BJ (cell line): Measurements from ENCODE around the gene HBM. TPM values are rescaled to one million over a fixed set of nuclear protein-coding genes. Genes with fewer than 3 reads are reported as not detected.

ENCODE experiments used
- CTCF ChIA-PET: fragments of 350-600 bp; formaldehyde crosslinking; extraction: SDS; loops from one replicate; lab custom pipeline; 2021; ENCODE audit warnings: antibody characterized with exemption, inconsistent platforms; lab: Yijun Ruan, JAX
- POLR2A ChIA-PET: fragments of 300-600 bp; sonication (Branson Sonifier 250); formaldehyde crosslinking; extraction: SDS; loops from one replicate; lab custom pipeline; 2021; ENCODE audit warnings: antibody characterized with exemption; lab: Charles Lee
- DNase-seq: peaks from one replicate; pipeline ENCODE4 v3.0.0-alpha.2; 2011; ENCODE audit warnings: low read depth
- H3K27me3 ChIP-seq: 2 replicates; pipeline ENCODE4 v1.6.0; 2011; ENCODE audit warnings: low read length; ENCODE audit not compliant: control insufficient read depth, insufficient read depth
- H3K36me3 ChIP-seq: 2 replicates; pipeline ENCODE4 v1.5.1; 2011; ENCODE audit warnings: low read length; ENCODE audit not compliant: control insufficient read depth, insufficient read depth
- H3K4me3 ChIP-seq: 2 replicates; pipeline ENCODE4 v1.5.1; 2011; ENCODE audit warnings: low read depth, mild to moderate bottlenecking, control low read depth, low read length
- CTCF ChIP-seq: IDR thresholded peaks from 2 replicates; pipeline ENCODE4 v1.5.1; 2011; ENCODE audit warnings: low read depth, mild to moderate bottlenecking, control low read depth, inconsistent platforms, low read length, moderate library complexity; ENCODE audit not compliant: insufficient read depth
- polyA minus RNA-seq: library from RNA; depleted of rRNA, polyadenylated mRNA; stranded (reverse); fragments of >200 nt; gene quantifications from 2 replicates; pipeline ENCODE4 v1.2.3, GENCODE V29; 2011; rRNA and poly(A)+ RNA removed
- polyA plus RNA-seq: library from polyadenylated mRNA; depleted of rRNA; stranded (reverse); fragments of >200 nt; gene quantifications from 2 replicates; pipeline ENCODE4 v1.2.3, GENCODE V29; 2011; rRNA removed

HBM gene
- not detected in 2 replicates for polyA plus RNA-seq
- not detected in 2 replicates for polyA minus RNA-seq

GRCh38 chr16:165539-166374 lies at the start of gene HBM:
Gene HBM (plus strand): TSS chr16:165978. CDS start chr16:165998, 20 bp downstream.
- POLR2A ChIA-PET = no interaction called here

GRCh38 chr16:116015-116414 lies 49.8 kb upstream of the HBM start:
- no peaks in the 10 kb centered on the region for H3K27me3 ChIP-seq
- no peak for DNase-seq
- POLR2A ChIA-PET = interaction anchor here (0.6 kb wide), 1 partner anchor 65 kb away, joined by 11 read pairs; no protein-coding TSS in a partner anchor
- H3K36me3 ChIP-seq = peaks cover 8% of the 10 kb centered on the region
- CTCF ChIA-PET = interaction anchor here (1.0 to 2.9 kb wide), 6 partner anchors 9 to 246 kb away, joined by 3 to 16 read pairs (median 10); no protein-coding TSS in a partner anchor
- TF ChIP-seq CTCF = no peak
- no peak overlapping the region for H3K4me3 ChIP-seq

More at GRCh38 chr16:165539-166374, at the start of gene HBM:
- TF ChIP-seq CTCF = no peak
- Histone ChIP-seq H3K36me3 (no peaks in the 10 kb centered on the region), H3K27me3 (peaks cover 36% of the 10 kb centered on the region), H3K4me3 (no peak within 1 kb of the TSS)
- CTCF ChIA-PET = no interaction called here
- no peak for DNase-seq

- DNase-seq = no peak
- ChIA-PET POLR2A (no interaction called here), CTCF (interaction anchor here (1.0 to 4.3 kb wide), 14 partner anchors 8 to 245 kb away, joined by 3 to 45 read pairs (median 5); partner anchors contain the start of genes HBQ1 and RHBDF1)
- TF ChIP-seq CTCF = peak; percentile 77
- Histone ChIP-seq H3K27me3 (no peaks in the 10 kb centered on the region), H3K4me3 (no peak overlapping the region), H3K36me3 (peaks cover 4% of the 10 kb centered on the region)
Measured at GRCh38 chr16:117379-118365, 48.1 kb upstream of the HBM start.

GRCh38 chr16:118857-119256 lies 46.9 kb upstream of the HBM start:
- no peaks in the 10 kb centered on the region for H3K27me3 ChIP-seq
- H3K4me3 ChIP-seq = no peak overlapping the region
- ChIA-PET CTCF (interaction anchor here (1.1 to 4.3 kb wide), 6 partner anchors 10 to 244 kb away, joined by 4 to 45 read pairs (median 14); partner anchors contain the start of gene HBQ1), POLR2A (no interaction called here)
- peaks cover 3% of the 10 kb centered on the region for H3K36me3 ChIP-seq
- no peak for TF ChIP-seq CTCF
- no peak for DNase-seq
